HG03280 (cell line): Measurements from ENCODE around the gene C6orf47.

Experiments used
- ATAC-seq: cut with Tn5 transposase; IDR thresholded peaks from one replicate; pipeline ENCODE4 v1.9.1; 2021; ENCODE audit warnings: mild to moderate bottlenecking, moderate library complexity; ENCODE audit not compliant: unreplicated experiment

C6orf47 gene

DNA sequence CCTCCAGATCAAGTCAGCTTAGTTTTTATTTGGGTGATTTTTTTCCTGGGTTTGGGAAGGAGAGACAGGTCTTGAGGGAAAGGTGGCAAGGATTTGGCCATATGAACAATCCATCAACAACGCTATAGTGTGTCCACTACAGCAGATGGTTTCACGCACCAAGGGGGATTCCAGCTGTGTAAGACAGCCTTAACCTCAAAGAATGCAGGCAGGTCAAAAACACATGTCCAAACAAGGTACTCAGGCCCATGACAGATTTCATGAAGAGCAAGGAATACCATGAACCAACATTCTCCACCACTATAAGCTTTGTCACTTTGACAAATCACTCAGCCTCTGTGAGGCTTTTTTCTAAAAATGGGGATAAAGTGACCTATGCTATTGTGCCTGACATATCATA, 43.6 kb downstream of the C6orf47 start:
- ATAC-seq, result no peak

DNA sequence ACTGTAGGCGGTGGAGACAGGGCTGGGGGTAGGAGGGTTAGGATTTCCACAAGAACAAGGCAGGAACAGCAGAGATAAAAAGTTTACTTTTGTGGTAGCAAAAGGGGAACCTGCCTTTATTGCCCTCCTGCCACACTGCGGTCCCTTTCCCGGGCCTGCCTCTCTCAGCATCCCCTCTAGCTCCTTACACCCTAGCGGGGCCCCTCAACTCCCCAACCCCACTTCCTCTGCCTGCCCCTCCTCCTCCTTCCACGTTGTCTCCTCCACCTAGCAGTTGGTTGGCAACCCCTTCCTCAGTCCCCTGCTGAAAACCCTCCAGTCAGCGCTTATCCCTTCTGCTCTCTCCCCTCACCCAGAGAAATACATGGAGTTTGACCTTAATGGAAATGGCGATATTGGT, 44.8 kb downstream of the C6orf47 start:
- no peak for ATAC-seq

DNA sequence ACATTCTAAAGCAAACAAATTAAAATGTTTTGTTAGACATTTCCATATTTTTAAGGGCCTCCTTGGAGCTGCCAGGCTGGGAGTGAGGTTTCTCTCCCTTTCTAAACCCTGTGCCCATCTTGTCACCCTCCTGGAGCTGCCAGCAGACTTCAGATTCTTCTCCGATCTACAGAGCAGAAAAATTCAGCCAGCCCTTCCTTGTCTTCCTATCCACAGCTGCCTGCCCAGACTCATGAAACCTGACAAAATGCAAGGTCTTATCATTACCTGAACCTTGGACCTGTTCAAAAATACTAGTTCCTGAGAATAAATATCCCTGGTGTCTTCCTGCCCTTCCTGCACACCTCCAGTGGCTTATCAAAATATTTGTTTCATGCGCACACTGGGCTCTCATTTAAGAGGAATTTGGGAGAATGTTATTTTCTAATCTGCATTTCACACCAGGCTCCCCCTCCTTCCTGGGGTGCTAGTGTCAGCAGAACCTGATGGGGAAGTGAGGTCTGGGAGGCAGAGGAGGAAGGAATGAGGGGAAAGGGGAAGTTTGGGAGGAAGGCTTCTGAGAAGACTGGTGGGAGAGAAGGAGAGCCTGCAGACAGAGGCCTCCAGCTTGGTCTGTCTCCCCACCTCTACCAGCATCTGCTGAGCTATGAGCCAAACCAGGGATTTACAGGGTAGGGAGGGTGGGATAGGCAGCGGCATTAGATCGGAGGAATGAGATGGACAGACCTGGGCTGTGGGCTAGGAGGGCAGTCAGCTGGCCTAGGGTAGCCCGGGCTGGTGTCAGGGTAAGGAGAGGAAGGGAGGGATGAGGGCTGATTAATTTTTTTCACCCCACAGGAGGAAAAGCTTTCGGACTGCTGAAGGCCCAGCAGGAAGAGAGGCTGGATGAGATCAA, 45.6 kb downstream of the C6orf47 start, which contains the start of gene AIF1:
TSS of gene AIF1 (plus strand) at position 551 of the 895 bp plus-strand sequence. CDS start at position 647, 96 bp downstream.
- no peak for ATAC-seq

DNA sequence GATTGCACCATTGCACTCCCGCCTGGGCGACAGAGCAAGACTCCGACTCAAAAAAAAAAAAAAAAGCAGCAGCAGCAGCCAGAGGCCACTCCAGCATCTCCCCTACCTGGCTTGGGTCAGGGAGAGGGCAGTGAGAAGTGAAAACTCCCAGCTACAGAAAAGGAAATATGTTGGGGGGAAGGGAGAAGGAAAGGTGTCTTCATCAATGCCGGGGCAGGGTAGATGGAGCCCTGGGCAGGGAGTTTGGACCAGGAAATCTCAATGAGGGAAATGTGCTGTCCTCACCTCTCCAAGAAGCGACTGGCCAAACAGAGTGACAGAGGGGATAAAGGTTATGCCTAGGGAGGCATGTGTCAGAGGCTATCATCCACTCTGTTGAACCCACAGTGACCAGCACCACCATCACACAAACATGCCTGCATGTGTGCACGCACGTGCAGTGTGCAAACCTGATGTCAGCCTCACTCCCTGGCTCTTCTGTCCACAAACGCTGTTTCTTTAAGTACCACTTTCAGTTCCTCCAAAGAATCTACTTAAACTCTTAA, 46.4 kb downstream of the C6orf47 start:
- ATAC-seq, result no peak

DNA sequence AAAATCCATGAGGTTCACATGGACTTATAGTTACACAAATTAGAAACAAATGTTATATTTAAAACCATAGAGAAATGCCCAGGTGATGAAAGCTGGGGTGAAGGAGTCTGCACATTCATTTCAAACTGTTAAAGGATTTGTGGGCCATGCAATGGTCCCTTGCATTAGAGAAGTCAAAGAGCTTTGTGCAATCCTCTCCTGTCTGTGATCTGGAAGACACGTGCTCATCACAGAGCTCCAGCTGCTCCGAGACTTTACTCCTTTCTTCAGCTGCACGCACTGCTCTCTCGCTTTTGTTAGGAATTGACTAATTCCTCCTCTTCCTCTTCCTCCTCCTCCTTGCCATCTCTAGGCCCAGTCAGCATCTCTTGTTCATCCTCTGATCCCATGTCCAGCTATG, 49.6 kb downstream of the C6orf47 start:
- no peak for ATAC-seq

DNA sequence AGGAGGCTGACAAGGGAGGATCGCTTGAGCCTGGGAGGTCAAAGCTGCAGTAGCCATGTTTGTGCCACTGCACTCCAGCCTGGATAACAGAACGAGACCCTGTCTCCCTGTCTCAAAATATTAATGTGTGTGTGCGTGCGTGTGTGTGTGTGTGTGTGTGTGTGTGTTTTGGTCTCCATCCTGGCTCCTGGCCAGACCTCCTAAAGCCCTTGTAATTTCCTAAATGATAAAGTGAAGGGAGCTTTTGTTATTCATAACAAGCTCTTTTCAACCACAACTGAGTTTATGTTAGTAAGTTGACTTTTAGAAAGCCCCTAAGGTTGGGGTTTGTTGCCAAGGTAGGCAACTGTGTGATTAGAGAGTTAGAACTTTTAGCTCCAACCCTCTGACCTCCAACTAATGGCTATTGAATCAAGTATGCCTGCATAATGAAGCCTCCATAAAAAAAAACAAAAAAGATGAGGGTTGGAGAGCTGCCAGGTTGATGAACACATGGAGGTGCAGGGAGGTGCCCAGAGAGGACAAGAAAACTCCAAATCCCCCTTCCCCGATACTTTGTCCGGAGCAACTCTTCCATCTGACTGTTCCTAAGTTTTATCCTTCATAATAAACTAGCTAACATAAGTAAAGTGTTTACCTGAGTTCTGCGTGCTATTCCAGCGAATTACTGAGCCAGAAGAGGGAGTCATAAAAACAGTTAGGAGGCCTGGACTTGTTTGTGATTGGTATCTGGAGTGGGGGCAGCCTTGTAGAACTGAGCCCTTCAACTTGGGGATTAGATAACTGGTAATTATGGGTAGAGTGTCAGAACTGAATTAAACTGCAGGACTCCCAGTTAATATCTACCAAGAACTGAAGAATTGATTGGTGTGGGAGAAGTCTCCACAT, 50.8 kb downstream of the C6orf47 start:
- ATAC-seq, result no peak
